GM19328 (cell line): ENCODE measurements around the gene KLHL41.
"Not testable (repeated sequence)": the region's sequence is repeated elsewhere in the genome, so short reads cannot be mapped to it uniquely, and the experiment has no call there.

Experiments
- ATAC-seq: cut with Tn5 transposase; IDR thresholded peaks from one replicate; pipeline ENCODE4 v1.9.1; 2021; ENCODE audit warnings: mild to moderate bottlenecking, moderate library complexity; ENCODE audit not compliant: unreplicated experiment

KLHL41 gene

DNA sequence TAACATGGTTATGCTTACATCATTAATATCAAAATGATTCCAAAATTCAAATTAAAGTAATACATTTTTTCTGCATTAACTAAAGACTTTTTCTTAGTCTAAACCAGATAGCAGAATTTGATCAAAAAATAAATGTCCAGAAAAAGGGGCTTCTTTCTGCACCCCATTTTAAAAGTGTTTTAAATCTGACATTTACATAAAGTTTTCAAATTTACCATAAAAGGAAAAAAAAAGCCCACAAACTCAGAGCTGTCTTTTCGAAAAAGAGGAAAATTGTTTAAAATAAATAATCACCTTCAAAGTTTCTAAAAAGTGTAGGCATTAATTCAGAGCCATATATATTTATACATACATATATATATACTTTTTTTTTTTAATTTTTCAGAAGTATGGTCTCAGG lies 62.7 kb downstream of the KLHL41 start:
- ATAC-seq: no peak

DNA sequence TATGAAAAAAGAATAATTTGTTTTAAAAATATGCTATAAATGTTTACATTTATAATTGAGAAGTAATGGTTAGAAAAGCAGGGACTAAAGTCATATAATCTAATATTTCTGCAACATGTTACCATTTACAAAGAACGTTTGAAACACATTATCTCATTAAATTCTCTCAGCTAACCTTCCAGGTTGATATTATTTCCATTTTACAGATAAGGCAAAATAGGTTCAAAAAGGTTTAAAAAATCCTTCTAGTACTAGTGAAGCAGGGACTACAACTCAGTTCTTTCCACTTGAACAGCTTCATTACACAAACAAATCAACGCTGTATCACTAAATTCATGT lies 63.3 kb downstream of the KLHL41 start:
- ATAC-seq: no peak

DNA sequence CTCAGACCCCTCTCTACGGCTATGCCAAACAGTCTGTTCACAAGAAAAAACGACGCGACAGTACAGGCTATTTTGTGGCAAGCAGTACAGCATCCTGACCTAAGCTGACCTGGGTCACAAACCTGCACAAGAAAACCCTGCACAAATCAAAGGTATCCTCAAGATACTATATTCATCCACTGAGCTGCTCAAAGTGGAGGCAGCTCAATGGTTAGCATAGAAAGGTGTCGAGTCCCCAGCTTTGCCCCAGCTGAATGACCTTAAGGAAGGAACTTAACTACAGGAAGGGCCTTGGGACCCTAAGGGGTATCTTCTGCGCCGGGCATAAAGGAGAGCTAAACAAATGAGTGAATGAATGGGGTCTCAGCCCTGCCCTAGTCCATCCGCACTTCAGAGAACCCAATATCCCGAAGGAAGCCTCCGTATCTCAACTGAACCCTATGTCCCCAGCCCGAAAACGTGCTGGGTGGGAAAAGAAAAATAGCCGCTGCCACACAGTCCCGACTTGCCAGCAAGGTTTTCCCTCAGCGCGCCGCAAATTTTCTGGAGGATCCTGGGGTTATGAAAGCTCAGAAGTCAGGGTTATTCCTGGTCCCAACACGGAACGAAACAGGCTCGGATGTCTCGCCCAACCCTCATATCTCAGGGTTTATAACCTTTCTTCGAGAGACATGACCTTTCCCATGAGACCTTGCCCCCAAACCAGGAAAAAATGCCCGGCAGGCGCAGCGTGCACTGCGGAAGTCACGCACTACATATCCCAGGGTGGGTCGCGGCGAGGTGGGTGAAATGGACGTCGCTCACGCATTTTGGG lies 63.9 kb downstream of the KLHL41 start, which contains the start of gene FASTKD1:
Gene FASTKD1, minus strand, starts transcription at position 706 of the 814 bp plus-strand sequence. CDS start 1,836 bp downstream, outside the sequence.
- ATAC-seq: peak; percentile 99

GRCh38 chr2:169573974-169574299 lies 64.4 kb downstream of the KLHL41 start:
- no peak for ATAC-seq

DNA sequence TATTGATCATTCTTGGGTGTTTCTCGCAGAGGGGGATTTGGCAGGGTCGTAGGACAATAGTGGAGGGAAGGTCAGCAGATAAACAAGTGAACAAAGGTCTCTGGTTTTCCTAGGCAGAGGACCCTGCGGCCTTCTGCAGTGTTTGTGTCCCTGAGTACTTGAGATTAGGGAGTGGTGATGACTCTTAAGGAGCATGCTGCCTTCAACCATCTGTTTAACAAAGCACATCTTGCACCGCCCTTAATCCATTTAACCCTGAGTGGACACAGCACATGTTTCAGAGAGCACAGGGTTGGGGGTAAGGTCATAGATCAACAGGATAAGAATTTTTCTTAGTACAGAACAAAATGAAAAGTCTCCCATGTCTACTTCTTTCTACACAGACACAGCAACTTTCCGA lies 65.0 kb downstream of the KLHL41 start:
- ATAC-seq: not testable (repeated sequence)

DNA sequence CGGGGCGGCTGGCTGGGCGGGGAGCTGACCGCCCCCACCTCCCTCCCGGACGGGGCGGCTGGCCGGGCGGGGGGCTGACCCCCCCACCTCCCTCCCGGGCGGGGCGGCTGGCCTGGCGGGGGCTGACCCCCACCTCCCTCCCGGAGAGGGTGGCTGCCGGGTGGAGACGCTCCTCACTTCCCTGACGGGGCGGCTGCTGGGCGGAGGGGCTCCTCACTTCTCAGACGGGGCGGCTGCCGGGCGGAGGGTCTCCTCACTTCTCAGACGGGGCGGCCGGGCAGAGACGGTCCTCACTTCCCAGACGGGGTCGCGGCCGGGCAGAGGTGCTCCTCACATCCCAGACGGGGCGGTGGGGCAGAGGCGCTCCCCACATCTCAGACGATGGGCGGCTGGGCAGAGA lies 65.8 kb downstream of the KLHL41 start:
- not testable (repeated sequence) for ATAC-seq
